ENCODE data around the gene GPSM1. TPM values are rescaled to one million over a fixed set of nuclear protein-coding genes. Genes with fewer than 3 reads are reported as not detected.
A peak's percentile ranks its signal among the peaks of the same experiment; 100 is the strongest.

Gene GPSM1
- total RNA-seq, 1 experiment from 2014 or later, result 14.2 TPM

DNA sequence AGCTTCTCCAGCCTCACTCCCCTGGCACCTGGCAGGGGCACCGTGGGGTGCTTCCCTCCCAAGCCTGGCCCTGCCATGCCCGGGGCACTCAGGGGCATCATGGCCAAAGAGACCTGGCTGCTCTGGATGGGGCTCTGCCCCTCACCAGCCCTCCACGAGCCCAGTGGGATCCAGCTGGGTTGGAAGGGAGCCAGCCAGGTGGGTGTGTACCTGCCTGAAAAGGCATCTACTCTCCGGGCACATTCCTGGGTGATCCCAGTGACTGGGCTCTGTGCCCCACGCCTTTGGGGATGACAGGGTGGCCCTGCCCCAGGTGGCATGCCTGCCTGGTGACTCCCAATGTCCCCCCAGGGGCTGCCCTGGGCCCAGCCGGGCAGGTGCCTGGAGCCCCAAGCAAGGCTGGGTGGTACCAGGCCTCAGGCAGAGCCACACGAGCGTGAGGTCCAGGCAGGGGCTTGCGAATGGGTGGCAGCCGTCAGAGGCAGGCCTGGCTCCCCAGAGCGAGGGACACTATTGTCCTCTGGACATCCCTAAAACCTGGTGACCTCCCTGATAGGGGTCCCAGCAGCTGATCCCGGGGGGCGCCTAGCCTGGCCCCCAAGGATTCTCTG, 777 bp downstream of the GPSM1 start (continued):
- no peak for TF ChIP-seq TEAD4 (CRISPR knock-in tag; IDR thresholded peaks at IDR 0.05)
- no peak for TF ChIP-seq ZMAT4 (CRISPR knock-in tag; IDR thresholded peaks at IDR 0.05)

GRCh38 chr9:136328622-136329041, 1.3 kb downstream of the GPSM1 start:
- no peaks in the 10 kb centered on the region for H3K27me3 Mint-ChIP-seq (ENCODE audit: low read depth)
- H3K27ac Mint-ChIP-seq, result peak overlapping the region; percentile 90
- peak overlapping the region; percentile 22; the same call in 1 of the 2 replicates for H3K4me3 Mint-ChIP-seq
- POLR2A ChIA-PET, result no interaction called here
- DNase-seq (ENCODE audit: low spot score) (no peak), ATAC-seq (no peak)
- H3K36me3 Mint-ChIP-seq, result no peaks in the 10 kb centered on the region
- CTCF ChIA-PET, result interaction anchor here (2.8 to 3.4 kb wide), 2 partner anchors 11 to 16 kb away, joined by 11 to 19 read pairs; no protein-coding TSS in a partner anchor
- peaks cover 7% of the 10 kb centered on the region for H3K4me1 Mint-ChIP-seq
- no peaks in the 10 kb centered on the region for H3K9me3 Mint-ChIP-seq
- TF ChIP-seq ZNF263 (CRISPR knock-in tag; IDR thresholded peaks at IDR 0.05; ENCODE audit: low read depth) (no peak), NR2C2 (CRISPR knock-in tag; IDR thresholded peaks at IDR 0.05) (no peak), TEAD1 (CRISPR knock-in tag; IDR thresholded peaks at IDR 0.05) (no peak), ESRRA (CRISPR knock-in tag; IDR thresholded peaks at IDR 0.05; ENCODE audit: borderline replicate concordance) (no peak), GTF2I (CRISPR knock-in tag; conservative IDR thresholded peaks at IDR 0.05) (no peak), RELA (CRISPR knock-in tag; IDR thresholded peaks at IDR 0.05; ENCODE audit: borderline replicate concordance) (no peak), FOXP4 (CRISPR knock-in tag; IDR thresholded peaks at IDR 0.05) (no peak), OVOL2 (CRISPR knock-in tag; IDR thresholded peaks at IDR 0.05; ENCODE audit: borderline replicate concordance) (no peak), ZNF671 (CRISPR knock-in tag; IDR thresholded peaks at IDR 0.05) (no peak), ZNF416 (CRISPR knock-in tag; IDR thresholded peaks at IDR 0.05) (no peak), ATF1 (CRISPR knock-in tag; IDR thresholded peaks at IDR 0.05) (no peak), EMX1 (CRISPR knock-in tag; IDR thresholded peaks at IDR 0.05) (no peak), ZNF121 (CRISPR knock-in tag; IDR thresholded peaks at IDR 0.05) (no peak), TEAD4 (CRISPR knock-in tag; IDR thresholded peaks at IDR 0.05) (no peak)
- TF ChIP-seq, protein P1, sequence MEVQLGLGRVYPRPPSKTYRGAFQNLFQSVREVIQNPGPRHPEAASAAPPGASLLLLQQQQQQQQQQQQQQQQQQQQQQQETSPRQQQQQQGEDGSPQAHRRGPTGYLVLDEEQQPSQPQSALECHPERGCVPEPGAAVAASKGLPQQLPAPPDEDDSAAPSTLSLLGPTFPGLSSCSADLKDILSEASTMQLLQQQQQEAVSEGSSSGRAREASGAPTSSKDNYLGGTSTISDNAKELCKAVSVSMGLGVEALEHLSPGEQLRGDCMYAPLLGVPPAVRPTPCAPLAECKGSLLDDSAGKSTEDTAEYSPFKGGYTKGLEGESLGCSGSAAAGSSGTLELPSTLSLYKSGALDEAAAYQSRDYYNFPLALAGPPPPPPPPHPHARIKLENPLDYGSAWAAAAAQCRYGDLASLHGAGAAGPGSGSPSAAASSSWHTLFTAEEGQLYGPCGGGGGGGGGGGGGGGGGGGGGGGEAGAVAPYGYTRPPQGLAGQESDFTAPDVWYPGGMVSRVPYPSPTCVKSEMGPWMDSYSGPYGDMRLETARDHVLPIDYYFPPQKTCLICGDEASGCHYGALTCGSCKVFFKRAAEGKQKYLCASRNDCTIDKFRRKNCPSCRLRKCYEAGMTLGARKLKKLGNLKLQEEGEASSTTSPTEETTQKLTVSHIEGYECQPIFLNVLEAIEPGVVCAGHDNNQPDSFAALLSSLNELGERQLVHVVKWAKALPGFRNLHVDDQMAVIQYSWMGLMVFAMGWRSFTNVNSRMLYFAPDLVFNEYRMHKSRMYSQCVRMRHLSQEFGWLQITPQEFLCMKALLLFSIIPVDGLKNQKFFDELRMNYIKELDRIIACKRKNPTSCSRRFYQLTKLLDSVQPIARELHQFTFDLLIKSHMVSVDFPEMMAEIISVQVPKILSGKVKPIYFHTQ (CRISPR knock-in tag; IDR thresholded peaks at IDR 0.05), result no peak

- no peaks in the 10 kb centered on the region for H3K9me3 Mint-ChIP-seq
- ATAC-seq (no peak), DNase-seq (ENCODE audit: low spot score) (no peak)
- no peaks in the 10 kb centered on the region for H3K27me3 Mint-ChIP-seq (ENCODE audit: low read depth)
- CTCF ChIA-PET, result interaction anchor here (1.6 to 3.4 kb wide), 3 partner anchors 10 to 34 kb away, joined by 6 to 19 read pairs (median 11); partner anchors contain the start of gene DNLZ
- H3K36me3 Mint-ChIP-seq, result no peaks in the 10 kb centered on the region
- H3K4me1 Mint-ChIP-seq, result peaks cover 7% of the 10 kb centered on the region
- TF ChIP-seq FOXJ3 (CRISPR knock-in tag; IDR thresholded peaks at IDR 0.05; ENCODE audit: borderline replicate concordance) (no peak), NFATC4 (CRISPR knock-in tag; IDR thresholded peaks at IDR 0.05) (no peak), FOXK1 (CRISPR knock-in tag; IDR thresholded peaks at IDR 0.05) (no peak), IRF2 (CRISPR knock-in tag; IDR thresholded peaks at IDR 0.05; ENCODE audit: borderline replicate concordance, low read depth) (no peak), RELA (CRISPR knock-in tag; IDR thresholded peaks at IDR 0.05; ENCODE audit: borderline replicate concordance) (no peak), ZNF138 (CRISPR knock-in tag; conservative IDR thresholded peaks at IDR 0.05) (no peak), ZNF317 (CRISPR knock-in tag; IDR thresholded peaks at IDR 0.05; ENCODE audit: borderline replicate concordance, low read depth) (no peak), GTF2I (CRISPR knock-in tag; conservative IDR thresholded peaks at IDR 0.05) (no peak)
- TF ChIP-seq, protein P1 (CRISPR knock-in tag; IDR thresholded peaks at IDR 0.05), result no peak
- TF ChIP-seq, protein P2, sequence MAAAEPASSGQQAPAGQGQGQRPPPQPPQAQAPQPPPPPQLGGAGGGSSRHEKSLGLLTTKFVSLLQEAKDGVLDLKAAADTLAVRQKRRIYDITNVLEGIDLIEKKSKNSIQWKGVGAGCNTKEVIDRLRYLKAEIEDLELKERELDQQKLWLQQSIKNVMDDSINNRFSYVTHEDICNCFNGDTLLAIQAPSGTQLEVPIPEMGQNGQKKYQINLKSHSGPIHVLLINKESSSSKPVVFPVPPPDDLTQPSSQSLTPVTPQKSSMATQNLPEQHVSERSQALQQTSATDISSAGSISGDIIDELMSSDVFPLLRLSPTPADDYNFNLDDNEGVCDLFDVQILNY (CRISPR knock-in tag; IDR thresholded peaks at IDR 0.05), result no peak
- no peak overlapping the region for H3K27ac Mint-ChIP-seq
- H3K4me3 Mint-ChIP-seq, result no peak overlapping the region; the same call in 1 of the 2 replicates
- POLR2A ChIA-PET, result no interaction called here
Measured at GRCh38 chr9:136329211-136329627, 1.9 kb downstream of the GPSM1 start.

Measured in WTC11 (cell line).